ENCODE data around the gene ZNF560. TPM values are rescaled to one million over a fixed set of nuclear protein-coding genes. Genes with fewer than 3 reads are reported as not detected.
"Not testable (repeated sequence)": the region's sequence is repeated elsewhere in the genome, so short reads cannot be mapped to it uniquely, and the experiment has no call there.

Gene ZNF560
- total RNA-seq (2012; rRNA removed), result under 0.01 and 1.0 TPM in 2 replicates

DNA sequence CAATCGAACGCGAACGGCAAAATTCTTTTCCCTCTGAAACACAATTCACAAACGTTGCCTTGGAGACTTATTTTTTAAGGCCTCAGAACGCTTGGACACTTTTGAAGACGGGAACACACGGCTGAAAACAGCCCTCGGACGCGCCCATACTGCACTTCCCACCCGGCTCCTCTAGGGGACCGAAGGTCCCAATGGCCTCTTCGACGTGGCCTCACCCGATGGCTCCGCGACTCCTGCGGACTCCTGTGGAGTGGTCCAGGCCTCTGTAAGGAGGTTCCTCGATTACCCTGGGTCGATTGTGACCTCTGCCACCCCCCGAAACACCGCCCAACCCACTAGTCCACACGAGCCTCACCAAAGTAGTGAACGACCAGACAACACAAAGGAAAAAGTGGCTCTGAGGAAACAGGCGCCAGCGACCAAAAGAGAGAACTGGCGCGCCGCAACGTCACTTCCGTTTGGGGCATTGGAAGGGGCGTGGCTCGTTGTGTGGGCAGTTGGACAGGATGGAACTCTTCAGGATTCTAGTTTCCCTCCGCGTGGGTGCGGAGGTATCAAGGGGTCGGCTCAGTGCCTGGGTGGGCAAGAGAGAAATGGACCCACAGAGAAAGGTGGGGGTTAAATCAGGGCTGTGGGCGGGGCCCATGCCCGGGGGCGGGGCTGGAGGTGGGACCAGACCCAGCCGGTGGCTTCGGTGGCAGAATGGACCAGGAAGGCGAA, at the start of gene ZNF560:
ZNF560 (minus strand) TSS at position 434 of the 720 bp plus-strand sequence. CDS start 23,303 bp downstream, outside the sequence.
- H3K9me3 ChIP-seq (replicated peaks; ENCODE audit: low read length), result no peaks in the 10 kb centered on the region
- peak within 1 kb of the TSS; percentile 46 for H3K9ac ChIP-seq (ENCODE audit: low read depth, low read length)
- peak within 1 kb of the TSS; percentile 77 for H3K4me2 ChIP-seq (ENCODE audit: low read length)
- H3K4me1 ChIP-seq (ENCODE audit: control insufficient read depth, insufficient read depth, low read length), result no peaks in the 10 kb centered on the region
- H3K36me3 ChIP-seq (ENCODE audit: insufficient read depth, low read length), result no peaks in the 10 kb centered on the region
- peak within 1 kb of the TSS; percentile 68 for H3K4me3 ChIP-seq (ENCODE audit: low read length)
- no peaks in the 10 kb centered on the region for H3K27me3 ChIP-seq (ENCODE audit: control insufficient read depth, insufficient read depth, low read length)

DNA sequence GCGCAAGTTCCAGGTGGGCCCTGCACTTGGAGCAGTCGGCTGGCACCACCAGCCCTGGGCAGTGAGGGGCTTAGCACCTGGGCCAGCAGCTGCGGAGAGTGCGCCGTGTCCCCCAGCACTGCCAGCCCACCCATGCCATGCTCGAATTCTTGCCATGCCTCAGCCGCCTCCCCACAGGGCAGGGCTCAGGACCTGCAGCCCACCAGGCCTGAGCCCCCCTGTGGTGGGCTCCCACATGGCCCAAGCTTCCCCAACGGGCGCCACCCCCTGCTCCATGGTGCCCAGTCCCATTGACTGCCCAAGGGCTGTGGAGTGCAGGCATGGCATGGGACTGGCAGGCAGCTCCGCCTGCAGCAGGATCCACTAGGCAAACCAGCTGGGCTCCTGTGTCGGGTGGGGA, 49.5 kb upstream of the ZNF560 start:
- Histone ChIP-seq H3K27me3 (ENCODE audit: control insufficient read depth, insufficient read depth, low read length) (no peaks in the 10 kb centered on the region), H3K4me2 (ENCODE audit: low read length) (no peak overlapping the region), H3K4me1 (ENCODE audit: control insufficient read depth, insufficient read depth, low read length) (no peaks in the 10 kb centered on the region), H3K9ac (ENCODE audit: low read depth, low read length) (no peak overlapping the region), H3K9me3 (replicated peaks; ENCODE audit: low read length) (no peaks in the 10 kb centered on the region), H3K36me3 (ENCODE audit: insufficient read depth, low read length) (no peaks in the 10 kb centered on the region), H3K4me3 (ENCODE audit: low read length) (no peak overlapping the region)

DNA sequence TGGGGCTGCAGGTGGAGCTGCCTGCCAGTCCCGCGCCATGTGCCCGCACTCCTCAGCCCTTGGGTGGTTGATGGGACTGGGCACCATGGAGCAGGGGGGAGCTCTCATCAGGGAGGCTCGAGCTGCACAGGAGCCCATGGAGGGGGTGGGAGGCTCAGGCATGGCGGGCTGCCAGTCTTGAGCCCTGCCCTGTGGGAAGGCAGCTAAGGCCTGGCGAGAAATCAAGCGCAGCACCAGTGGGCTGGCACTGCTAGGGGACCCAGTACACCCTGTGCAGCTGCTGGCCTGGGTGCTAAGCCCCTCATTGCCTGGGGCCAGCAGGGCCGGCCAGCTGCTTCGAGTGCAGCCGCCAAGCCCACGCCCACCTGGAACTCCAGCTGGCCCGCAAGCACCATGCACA, 42.9 kb upstream of the ZNF560 start:
- not testable (repeated sequence) for H3K27me3 ChIP-seq (ENCODE audit: control insufficient read depth, insufficient read depth, low read length); H3K4me2 ChIP-seq (ENCODE audit: low read length); H3K4me3 ChIP-seq (ENCODE audit: low read length); H3K9ac ChIP-seq (ENCODE audit: low read depth, low read length); H3K36me3 ChIP-seq (ENCODE audit: insufficient read depth, low read length); H3K9me3 ChIP-seq (replicated peaks; ENCODE audit: low read length); H3K4me1 ChIP-seq (ENCODE audit: control insufficient read depth, insufficient read depth, low read length)

DNA sequence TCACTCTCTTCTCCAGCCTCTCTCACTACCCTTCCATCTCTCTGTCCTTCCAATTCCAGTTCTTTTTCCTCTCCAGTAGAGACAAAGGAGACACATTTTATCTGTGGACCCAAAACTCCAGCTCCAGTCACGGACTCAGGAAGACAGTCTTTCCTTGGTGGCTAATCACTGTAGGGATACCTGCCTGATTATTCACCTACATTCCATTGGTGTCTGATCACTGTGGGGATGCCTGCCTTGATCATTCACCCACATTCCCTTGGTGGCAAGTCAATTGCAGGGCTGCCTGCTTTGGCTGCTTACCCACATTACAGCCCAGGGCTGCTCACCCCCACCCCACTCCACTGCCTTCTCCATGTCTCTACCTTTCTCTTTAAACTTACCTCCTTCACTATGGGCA, 41.5 kb upstream of the ZNF560 start:
- H3K4me2 ChIP-seq (ENCODE audit: low read length); H3K9me3 ChIP-seq (replicated peaks; ENCODE audit: low read length); H3K9ac ChIP-seq (ENCODE audit: low read depth, low read length); H3K27me3 ChIP-seq (ENCODE audit: control insufficient read depth, insufficient read depth, low read length); H3K4me1 ChIP-seq (ENCODE audit: control insufficient read depth, insufficient read depth, low read length); H3K4me3 ChIP-seq (ENCODE audit: low read length): not testable (repeated sequence)
- H3K36me3 ChIP-seq (ENCODE audit: insufficient read depth, low read length), result peaks cover 17% of the 10 kb centered on the region

DNA sequence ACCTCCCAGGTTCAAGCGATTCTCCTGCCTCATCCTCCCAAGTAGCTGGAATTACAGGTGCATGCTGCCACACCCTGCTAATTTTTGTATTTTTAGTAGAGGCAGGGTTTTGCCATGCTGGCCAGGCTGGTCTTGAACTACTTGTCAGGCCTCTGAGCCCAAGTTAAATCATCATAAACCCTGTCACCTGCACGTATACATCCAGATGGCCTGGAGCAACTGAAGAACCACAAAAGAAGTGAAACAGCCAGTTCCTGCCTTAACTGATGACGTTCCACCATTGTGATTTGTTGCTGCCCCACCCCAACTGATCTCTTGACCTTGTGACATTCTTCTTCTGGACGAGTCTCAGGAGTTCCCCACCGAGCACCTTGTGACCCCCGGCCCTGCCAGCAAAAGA, 40.8 kb upstream of the ZNF560 start:
- H3K9ac ChIP-seq (ENCODE audit: low read depth, low read length), result peak overlapping the region; percentile 94
- H3K36me3 ChIP-seq (ENCODE audit: insufficient read depth, low read length), result peaks cover 24% of the 10 kb centered on the region
- peak overlapping the region; percentile 87 for H3K4me2 ChIP-seq (ENCODE audit: low read length)
- peaks cover 14% of the 10 kb centered on the region for H3K9me3 ChIP-seq (replicated peaks; ENCODE audit: low read length)
- H3K4me1 ChIP-seq (ENCODE audit: control insufficient read depth, insufficient read depth, low read length); H3K27me3 ChIP-seq (ENCODE audit: control insufficient read depth, insufficient read depth, low read length): not testable (repeated sequence)
- H3K4me3 ChIP-seq (ENCODE audit: low read length), result peak overlapping the region; percentile 85

DNA sequence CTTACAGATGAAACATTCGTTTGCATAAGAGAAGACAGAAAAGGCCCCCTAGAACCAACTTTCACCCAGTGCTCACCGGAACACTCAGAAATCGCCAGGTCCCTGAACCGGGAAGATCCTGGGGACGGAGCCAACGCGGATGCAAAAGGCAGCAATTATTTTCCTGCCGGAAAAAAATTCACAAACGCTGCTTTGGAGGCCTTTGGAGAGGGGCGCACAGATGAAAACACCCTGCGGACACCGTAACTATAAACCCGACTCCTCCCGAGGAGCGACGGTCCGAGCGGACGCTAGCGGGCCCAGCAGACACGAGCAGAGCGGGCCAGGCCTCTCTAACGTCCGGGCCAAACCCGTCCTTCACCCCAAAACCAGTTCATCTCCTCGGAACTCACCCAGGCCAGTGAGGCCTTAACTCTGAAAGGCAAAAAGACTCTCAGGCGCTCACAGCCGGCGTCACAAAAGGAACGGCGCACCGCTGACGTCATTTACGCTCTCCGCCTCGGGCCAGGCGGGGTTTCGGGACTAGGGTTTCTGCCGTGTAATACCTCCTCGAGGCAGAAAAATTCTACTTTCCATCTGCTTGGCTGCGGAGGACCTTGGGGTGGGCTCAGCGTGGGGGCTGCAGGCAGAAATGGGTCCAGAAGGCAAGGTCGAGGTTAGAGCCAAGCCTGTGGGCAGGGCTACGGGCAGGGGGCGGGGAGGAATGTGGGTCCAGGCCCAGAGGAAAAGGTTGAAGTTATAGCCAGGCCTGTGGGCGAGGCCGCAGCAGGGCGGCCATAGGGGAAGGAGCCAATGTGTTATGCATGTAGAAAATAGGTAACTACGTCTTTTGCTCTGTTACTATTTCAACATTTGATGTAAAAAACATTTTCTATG, 40.0 kb upstream of the ZNF560 start, which contains the start of gene ZNF426:
ZNF426 (minus strand) TSS at position 463 of the 876 bp plus-strand sequence. CDS start 2,413 bp downstream, outside the sequence.
- Histone ChIP-seq H3K4me3 (ENCODE audit: low read length) (peak within 1 kb of the TSS; percentile 85), H3K27me3 (ENCODE audit: control insufficient read depth, insufficient read depth, low read length) (no peaks in the 10 kb centered on the region), H3K36me3 (ENCODE audit: insufficient read depth, low read length) (peaks cover 32% of the 10 kb centered on the region), H3K4me1 (ENCODE audit: control insufficient read depth, insufficient read depth, low read length) (no peaks in the 10 kb centered on the region), H3K9ac (ENCODE audit: low read depth, low read length) (peak within 1 kb of the TSS; percentile 94), H3K4me2 (ENCODE audit: low read length) (peak within 1 kb of the TSS; percentile 87), H3K9me3 (replicated peaks; ENCODE audit: low read length) (peaks cover 19% of the 10 kb centered on the region)

DNA sequence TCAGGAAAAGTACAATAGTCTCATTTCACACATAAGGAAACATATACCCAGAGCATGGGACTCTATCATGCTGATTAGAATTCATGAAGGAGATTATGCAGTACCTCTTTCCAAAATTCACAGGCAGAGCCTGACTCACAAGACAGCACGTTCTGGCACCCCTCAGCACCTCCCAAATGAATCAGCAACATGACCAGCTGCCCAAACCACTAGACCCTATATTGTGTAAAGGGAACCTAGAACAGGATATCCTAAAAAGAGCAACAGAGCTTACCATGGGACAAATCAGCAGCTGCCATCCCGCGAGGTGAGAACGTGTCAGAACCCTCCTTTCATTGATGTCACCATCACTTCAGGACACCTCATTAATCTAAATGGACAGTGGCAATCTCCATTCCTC, 37.5 kb upstream of the ZNF560 start:
- Histone ChIP-seq H3K4me1 (ENCODE audit: control insufficient read depth, insufficient read depth, low read length) (no peaks in the 10 kb centered on the region), H3K27me3 (ENCODE audit: control insufficient read depth, insufficient read depth, low read length) (no peaks in the 10 kb centered on the region), H3K9me3 (replicated peaks; ENCODE audit: low read length) (peaks cover 40% of the 10 kb centered on the region), H3K4me2 (ENCODE audit: low read length) (no peak overlapping the region), H3K36me3 (ENCODE audit: insufficient read depth, low read length) (peaks cover 56% of the 10 kb centered on the region), H3K9ac (ENCODE audit: low read depth, low read length) (no peak overlapping the region), H3K4me3 (ENCODE audit: low read length) (no peak overlapping the region)

DNA sequence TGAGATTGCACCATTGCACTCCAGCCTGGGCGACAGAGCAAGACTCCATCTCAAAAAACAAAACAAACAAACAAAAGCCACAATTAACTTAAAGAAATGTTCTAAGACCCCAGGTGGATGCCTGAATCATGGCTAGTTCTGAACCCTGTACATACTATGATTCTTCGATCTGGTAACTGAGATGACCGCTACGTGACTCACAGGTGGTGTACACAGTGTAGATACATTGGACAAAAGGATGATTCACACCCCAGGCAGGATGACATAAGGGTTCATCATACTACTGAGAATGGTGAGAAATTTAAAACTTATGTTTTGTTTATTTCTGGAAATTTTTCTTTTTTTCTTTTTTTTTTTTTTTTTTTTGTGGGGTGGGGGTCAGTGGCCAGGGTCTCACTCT, 33.5 kb upstream of the ZNF560 start:
- peaks cover 79% of the 10 kb centered on the region for H3K9me3 ChIP-seq (replicated peaks; ENCODE audit: low read length)
- H3K36me3 ChIP-seq (ENCODE audit: insufficient read depth, low read length), result peaks cover 95% of the 10 kb centered on the region

DNA sequence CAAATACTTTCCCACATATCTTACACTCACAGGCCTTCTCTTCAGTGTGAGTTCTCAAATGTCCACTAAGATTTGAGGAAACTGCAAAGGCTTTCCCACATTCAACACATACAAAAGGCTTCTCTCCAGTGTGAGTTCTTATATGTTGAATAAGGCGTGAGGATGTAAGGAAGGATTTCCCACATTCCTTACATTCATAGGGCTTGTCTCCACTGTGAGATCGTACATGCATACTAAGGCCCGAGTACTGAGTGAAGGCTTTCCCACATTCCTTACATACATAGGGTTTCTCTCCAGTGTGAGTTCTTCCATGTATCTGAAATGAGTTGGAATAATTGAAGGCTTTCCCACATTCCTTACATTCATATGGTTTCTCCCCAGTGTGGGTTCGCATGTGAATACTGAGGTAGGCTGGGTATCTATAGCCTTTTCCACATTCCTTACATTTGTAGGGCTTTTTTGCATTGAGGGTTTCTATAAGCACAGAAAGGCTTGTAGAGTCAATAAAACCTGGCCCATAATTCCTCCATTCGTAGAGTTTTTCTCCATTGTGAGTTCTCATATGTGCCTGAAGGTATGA, 30.4 kb upstream of the ZNF560 start:
- Histone ChIP-seq H3K36me3 (ENCODE audit: insufficient read depth, low read length) (peaks cover 88% of the 10 kb centered on the region), H3K9me3 (replicated peaks; ENCODE audit: low read length) (peaks cover 83% of the 10 kb centered on the region), H3K4me2 (ENCODE audit: low read length) (no peak overlapping the region), H3K9ac (ENCODE audit: low read depth, low read length) (no peak overlapping the region), H3K4me3 (ENCODE audit: low read length) (peak overlapping the region; percentile 42), H3K27me3 (ENCODE audit: control insufficient read depth, insufficient read depth, low read length) (no peaks in the 10 kb centered on the region), H3K4me1 (ENCODE audit: control insufficient read depth, insufficient read depth, low read length) (no peaks in the 10 kb centered on the region)

More for the DNA sequence above, 33.5 kb upstream of the ZNF560 start:
- H3K27me3 ChIP-seq (ENCODE audit: control insufficient read depth, insufficient read depth, low read length), result no peaks in the 10 kb centered on the region
- no peak overlapping the region for H3K4me3 ChIP-seq (ENCODE audit: low read length)
- no peak overlapping the region for H3K9ac ChIP-seq (ENCODE audit: low read depth, low read length)
- no peaks in the 10 kb centered on the region for H3K4me1 ChIP-seq (ENCODE audit: control insufficient read depth, insufficient read depth, low read length)
- H3K4me2 ChIP-seq (ENCODE audit: low read length), result no peak overlapping the region

DNA sequence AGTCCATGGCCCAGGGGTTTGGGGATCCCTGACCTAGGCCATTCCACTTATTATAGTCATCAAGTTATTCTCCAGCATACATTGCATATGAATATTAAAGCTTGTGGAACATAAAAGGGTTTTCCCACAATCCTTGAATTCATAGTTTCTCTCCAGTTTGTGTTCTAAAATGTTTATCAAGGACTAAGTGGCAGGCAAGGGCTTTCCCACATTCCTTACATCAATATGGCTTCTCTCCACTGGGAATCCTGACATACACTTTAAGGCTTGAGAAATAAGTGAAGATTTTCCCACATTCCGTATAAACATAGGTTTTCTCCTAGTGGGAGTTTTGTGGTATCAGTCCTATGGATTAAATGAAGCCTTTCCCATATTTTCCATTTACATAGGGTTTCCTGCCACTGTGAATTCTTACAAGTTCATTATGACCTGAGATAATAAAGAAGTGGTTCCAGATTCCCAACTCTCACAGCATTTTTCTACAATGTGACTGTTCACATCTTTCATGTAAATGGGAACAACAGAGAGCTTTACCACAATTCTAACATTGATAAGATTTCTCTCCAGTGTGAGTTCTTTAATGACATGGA, 25.6 kb upstream of the ZNF560 start:
- Histone ChIP-seq H3K4me1 (ENCODE audit: control insufficient read depth, insufficient read depth, low read length) (no peaks in the 10 kb centered on the region), H3K9me3 (replicated peaks; ENCODE audit: low read length) (peaks cover 58% of the 10 kb centered on the region)

DNA sequence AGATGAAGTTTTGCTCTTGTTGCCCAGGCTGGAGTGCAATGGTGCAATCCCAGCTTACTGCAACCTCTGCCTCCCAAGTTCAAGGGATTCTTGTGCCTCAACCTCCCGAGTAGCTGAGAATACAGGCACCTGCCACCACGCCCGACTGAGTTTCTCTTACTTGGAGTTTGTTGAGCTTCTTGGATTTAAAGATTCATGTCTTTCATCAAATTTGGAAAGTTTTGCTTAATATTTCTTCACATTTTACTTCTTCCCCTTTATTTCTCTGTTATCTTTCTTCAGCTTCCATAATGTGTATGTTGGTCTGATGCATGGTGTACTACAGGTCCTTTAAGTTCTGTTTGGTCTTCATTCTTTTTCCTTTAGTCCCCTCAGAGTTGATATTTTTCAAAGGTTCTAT, 8.9 kb upstream of the ZNF560 start:
- Histone ChIP-seq H3K36me3 (ENCODE audit: insufficient read depth, low read length) (no peaks in the 10 kb centered on the region), H3K27me3 (ENCODE audit: control insufficient read depth, insufficient read depth, low read length) (no peaks in the 10 kb centered on the region), H3K4me2 (ENCODE audit: low read length) (no peak overlapping the region), H3K9ac (ENCODE audit: low read depth, low read length) (no peak overlapping the region), H3K4me1 (ENCODE audit: control insufficient read depth, insufficient read depth, low read length) (no peaks in the 10 kb centered on the region), H3K4me3 (ENCODE audit: low read length) (no peak overlapping the region), H3K9me3 (replicated peaks; ENCODE audit: low read length) (peaks cover 8% of the 10 kb centered on the region)

More for the DNA sequence above, 25.6 kb upstream of the ZNF560 start:
- no peak overlapping the region for H3K4me2 ChIP-seq (ENCODE audit: low read length)
- H3K9ac ChIP-seq (ENCODE audit: low read depth, low read length), result no peak overlapping the region
- peaks cover 47% of the 10 kb centered on the region for H3K36me3 ChIP-seq (ENCODE audit: insufficient read depth, low read length)
- no peak overlapping the region for H3K4me3 ChIP-seq (ENCODE audit: low read length)
- H3K27me3 ChIP-seq (ENCODE audit: control insufficient read depth, insufficient read depth, low read length), result no peaks in the 10 kb centered on the region

Measured in skeletal muscle satellite cell (primary cell).